PC-9 (cell line): ENCODE measurements around the gene SPECC1L.
"Not testable (repeated sequence)": the region's sequence is repeated elsewhere in the genome, so short reads cannot be mapped to it uniquely, and the experiment has no call there.

Source experiments
- EZH2 ChIP-seq: fragments of 200-600 bp; sonication (generic); IDR thresholded peaks from 2 replicates; pipeline ENCODE4 v1.8.0; 2017; ENCODE audit warnings: antibody characterized with exemption, low read depth
- TF ChIP-seq, protein P1 (sequence below): fragments of 200-600 bp; sonication (generic); conservative IDR thresholded peaks from 2 replicates; pipeline ENCODE4 v1.6.1; 2017; ENCODE audit warnings: mixed run types, antibody characterized with exemption, mild to moderate bottlenecking, moderate library complexity

DNA sequence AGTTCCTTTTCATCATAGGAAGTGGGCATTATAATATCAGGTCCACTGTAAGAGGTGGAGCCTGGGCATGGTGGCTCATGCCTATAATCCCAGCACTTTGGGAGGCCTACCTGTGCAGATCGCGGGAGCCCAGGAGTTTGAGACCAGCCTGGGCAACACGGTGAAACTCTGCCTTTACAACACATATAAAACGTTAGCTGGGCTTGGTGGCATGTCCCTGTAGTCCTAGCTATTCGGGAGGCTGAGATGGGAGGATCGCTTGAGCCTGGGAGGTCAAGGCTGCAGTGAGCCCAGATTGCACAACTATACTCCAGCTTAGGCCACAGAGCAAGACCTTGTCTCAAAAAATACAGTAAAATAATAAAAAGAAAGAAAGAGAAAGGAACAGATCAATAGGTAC lies 4.1 kb upstream of the SPECC1L start:
- TF ChIP-seq, protein P1, sequence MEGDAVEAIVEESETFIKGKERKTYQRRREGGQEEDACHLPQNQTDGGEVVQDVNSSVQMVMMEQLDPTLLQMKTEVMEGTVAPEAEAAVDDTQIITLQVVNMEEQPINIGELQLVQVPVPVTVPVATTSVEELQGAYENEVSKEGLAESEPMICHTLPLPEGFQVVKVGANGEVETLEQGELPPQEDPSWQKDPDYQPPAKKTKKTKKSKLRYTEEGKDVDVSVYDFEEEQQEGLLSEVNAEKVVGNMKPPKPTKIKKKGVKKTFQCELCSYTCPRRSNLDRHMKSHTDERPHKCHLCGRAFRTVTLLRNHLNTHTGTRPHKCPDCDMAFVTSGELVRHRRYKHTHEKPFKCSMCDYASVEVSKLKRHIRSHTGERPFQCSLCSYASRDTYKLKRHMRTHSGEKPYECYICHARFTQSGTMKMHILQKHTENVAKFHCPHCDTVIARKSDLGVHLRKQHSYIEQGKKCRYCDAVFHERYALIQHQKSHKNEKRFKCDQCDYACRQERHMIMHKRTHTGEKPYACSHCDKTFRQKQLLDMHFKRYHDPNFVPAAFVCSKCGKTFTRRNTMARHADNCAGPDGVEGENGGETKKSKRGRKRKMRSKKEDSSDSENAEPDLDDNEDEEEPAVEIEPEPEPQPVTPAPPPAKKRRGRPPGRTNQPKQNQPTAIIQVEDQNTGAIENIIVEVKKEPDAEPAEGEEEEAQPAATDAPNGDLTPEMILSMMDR: not testable (repeated sequence)
- TF ChIP-seq EZH2: not testable (repeated sequence)
